GM23248 (cell line): Measurements from ENCODE around the gene HARBI1. TPM values are rescaled to one million over a fixed set of nuclear protein-coding genes. Genes with fewer than 3 reads are reported as not detected.

Source experiments
- DNase-seq: peaks from one replicate; pipeline ENCODE4 v3.0.0-alpha.2; 2015
- H2AFZ ChIP-seq: fragments of 200-600 bp; sonication (generic); 2 replicates; pipeline ENCODE4 v1.6.1; 2016; ENCODE audit warnings: antibody characterized with exemption
- H3F3A ChIP-seq: fragments of 200-600 bp; sonication (generic); 2 replicates; pipeline ENCODE4 v1.6.1; 2016; ENCODE audit warnings: mild to moderate bottlenecking, antibody characterized with exemption, mixed run types; ENCODE audit not compliant: insufficient read depth
- H3K27ac ChIP-seq: fragments of 200-600 bp; sonication (generic); 2 replicates; pipeline ENCODE4 v1.5.1; 2016; ENCODE audit warnings: mild to moderate bottlenecking
- H3K27me3 ChIP-seq: fragments of 200-600 bp; sonication (generic); replicated peaks from 2 replicates; pipeline ENCODE4 v1.6.1; 2016; ENCODE audit warnings: mild to moderate bottlenecking; ENCODE audit not compliant: insufficient read depth
- H3K36me3 ChIP-seq: fragments of 200-600 bp; sonication (generic); 2 replicates; pipeline ENCODE4 v1.6.1; 2016; ENCODE audit warnings: low read depth, mild to moderate bottlenecking
- H3K4me1 ChIP-seq: fragments of 200-600 bp; sonication (generic); 2 replicates; pipeline ENCODE4 v1.6.1; 2016; ENCODE audit warnings: mild to moderate bottlenecking; ENCODE audit not compliant: insufficient read depth
- H3K4me2 ChIP-seq: fragments of 200-600 bp; sonication (generic); one replicate; pipeline ENCODE4 v1.6.1; 2016; ENCODE audit warnings: mild to moderate bottlenecking; ENCODE audit not compliant: unreplicated experiment
- H3K4me3 ChIP-seq: fragments of 200-600 bp; sonication (generic); 2 replicates; pipeline ENCODE4 v1.5.1; 2016; ENCODE audit warnings: mild to moderate bottlenecking
- H3K79me2 ChIP-seq: fragments of 200-600 bp; sonication (generic); 2 replicates; pipeline ENCODE4 v1.6.1; 2016; ENCODE audit warnings: mild to moderate bottlenecking; ENCODE audit not compliant: insufficient read depth
- H3K9ac ChIP-seq: fragments of 200-600 bp; sonication (generic); 2 replicates; pipeline ENCODE4 v1.6.1; 2016; ENCODE audit warnings: mild to moderate bottlenecking
- H3K9me2 ChIP-seq: fragments of 200-600 bp; sonication (generic); 2 replicates; pipeline ENCODE4 v1.6.1; 2016; ENCODE audit warnings: mixed run types, mild to moderate bottlenecking, moderate library complexity; ENCODE audit not compliant: insufficient read depth
- H3K9me3 ChIP-seq: fragments of 200-600 bp; sonication (generic); one replicate; pipeline ENCODE4 v1.6.1; 2017; ENCODE audit warnings: low read depth
- H4K20me1 ChIP-seq: fragments of 200-600 bp; sonication (generic); 2 replicates; pipeline ENCODE4 v1.6.0; 2016; ENCODE audit not compliant: insufficient read depth
- EZH2 ChIP-seq: fragments of 200-600 bp; sonication (generic); IDR thresholded peaks from 2 replicates; pipeline ENCODE4 v1.6.1; 2018; ENCODE audit warnings: antibody characterized with exemption, mild to moderate bottlenecking; ENCODE audit not compliant: insufficient read depth, poor library complexity, severe bottlenecking
- EZH2phosphoT487 ChIP-seq: fragments of 200-600 bp; sonication (generic); IDR thresholded peaks from 2 replicates; pipeline ENCODE4 v1.6.1; 2018; ENCODE audit warnings: antibody characterized with exemption, moderate library complexity, mild to moderate bottlenecking, low read depth; ENCODE audit not compliant: insufficient read depth
- WGBS, 2 experiments: methylation state at CpG; one replicate each; pipeline ENCODE4 v1.1.6; 2015 to 2017; ENCODE audit warnings: low lambda C conversion rate in 2 of 2, low coverage in 1 of 2; ENCODE audit errors: missing lambda C conversion rate in 2 of 2; 5-methylcytosine and 5-hydroxymethylcytosine counted together
- in situ Hi-C: fragments of 300-500 bp; cut with MboI; formaldehyde crosslinking; loops from 2 replicates; pipeline ENCODE4 v1.15.0; 2020
- polyA plus RNA-seq: library from polyadenylated mRNA; unstranded; fragments of >200 nt; fragmentation: Nextera tagmentation; extraction: Ambion mirVana; gene quantifications from 2 replicates; pipeline ENCODE4 v1.2.1, GENCODE V29; 2016
- total RNA-seq: library from RNA; depleted of rRNA; stranded (reverse); fragments of >200 nt; shearing (Covaris generic); gene quantifications from 2 replicates; pipeline ENCODE4 v1.2.3, GENCODE V29; 2014

The HARBI1 gene
- total and polyA plus RNA-seq, 2 experiments from 2014 or later: 4.6 to 6.2 TPM

- WGBS, 2 experiments: 79 to 90% methylated on average over 1 of the region's 1 CpG
- H3K9ac ChIP-seq: no peak overlapping the region
- no peak overlapping the region for H2AFZ ChIP-seq
- in situ Hi-C loops: no loop called here
- no peaks in the 10 kb centered on the region for H3K9me2 ChIP-seq
- peaks cover 17% of the 10 kb centered on the region for H3K79me2 ChIP-seq
- no peak overlapping the region for H3K27ac ChIP-seq
- no peak overlapping the region for H3K4me2 ChIP-seq
- no peak overlapping the region for H3K4me3 ChIP-seq
- H4K20me1 ChIP-seq: no peaks in the 10 kb centered on the region
- H3F3A ChIP-seq: peaks cover 24% of the 10 kb centered on the region
- DNase-seq: no peak
- no peaks in the 10 kb centered on the region for H3K9me3 ChIP-seq
- no peaks in the 10 kb centered on the region for H3K27me3 ChIP-seq
- peaks cover 24% of the 10 kb centered on the region for H3K4me1 ChIP-seq
- no peaks in the 10 kb centered on the region for H3K36me3 ChIP-seq
- TF ChIP-seq EZH2 (no peak), EZH2phosphoT487 (no peak)
Measured at GRCh38 chr11:46597155-46597554, 19.9 kb downstream of the HARBI1 start.

DNA sequence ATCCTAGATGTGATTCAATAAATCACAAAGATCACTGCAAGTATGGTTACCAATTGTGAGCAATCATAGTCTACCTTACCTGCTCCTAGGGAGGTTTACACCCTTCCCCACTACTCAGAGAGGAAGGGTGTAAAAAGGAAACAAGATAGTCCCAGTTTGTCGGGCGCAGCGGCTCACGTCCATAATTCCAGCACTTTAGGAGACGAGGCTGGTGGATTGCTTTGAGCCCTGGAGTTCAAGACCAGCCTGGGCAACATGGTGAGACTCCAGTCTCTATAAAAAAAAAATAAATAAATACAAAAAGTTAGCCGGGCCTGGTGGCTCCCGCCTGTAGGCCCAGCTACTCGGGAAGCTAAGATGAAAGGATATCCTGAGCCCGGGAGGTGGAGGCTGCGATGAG lies 22.2 kb downstream of the HARBI1 start:
- peak overlapping the region; percentile 92 for H3K9ac ChIP-seq
- no peak for DNase-seq
- peaks cover 13% of the 10 kb centered on the region for H3F3A ChIP-seq
- in situ Hi-C loops: no loop called here
- 91 to 92% methylated on average over 10 of the region's 10 CpGs for WGBS, 2 experiments
- H3K4me3 ChIP-seq: no peak overlapping the region
- H3K27ac ChIP-seq: no peak overlapping the region
- peaks cover 24% of the 10 kb centered on the region for H3K4me1 ChIP-seq
- TF ChIP-seq EZH2: no peak
- TF ChIP-seq EZH2phosphoT487: no peak
- peaks cover 40% of the 10 kb centered on the region for H3K79me2 ChIP-seq
- no peak overlapping the region for H3K4me2 ChIP-seq
- no peaks in the 10 kb centered on the region for H3K27me3 ChIP-seq
- peak overlapping the region; percentile 99 for H2AFZ ChIP-seq
- no peaks in the 10 kb centered on the region for H3K9me3 ChIP-seq
- H4K20me1 ChIP-seq: 0 out of 2 replicates have a peak, but pooled peaks cover 3% of the 10 kb centered on the region
- no peaks in the 10 kb centered on the region for H3K9me2 ChIP-seq
- H3K36me3 ChIP-seq: no peaks in the 10 kb centered on the region

- peak overlapping the region; percentile 99 for H2AFZ ChIP-seq
- peak overlapping the region; percentile 92 for H3K9ac ChIP-seq
- TF ChIP-seq EZH2phosphoT487: no peak
- no peaks in the 10 kb centered on the region for H3K27me3 ChIP-seq
- in situ Hi-C loops: no loop called here
- H3K4me3 ChIP-seq: peak overlapping the region; percentile 93
- peaks cover 27% of the 10 kb centered on the region for H3K4me1 ChIP-seq
- no peaks in the 10 kb centered on the region for H3K9me3 ChIP-seq
- H3K79me2 ChIP-seq: peaks cover 45% of the 10 kb centered on the region
- no peak for DNase-seq
- H3F3A ChIP-seq: peaks cover 13% of the 10 kb centered on the region
- peak overlapping the region; percentile 66 for H3K27ac ChIP-seq
- no peaks in the 10 kb centered on the region for H3K36me3 ChIP-seq
- H3K9me2 ChIP-seq: no peaks in the 10 kb centered on the region
- WGBS, 2 experiments: 28 to 33% methylated on average over 3 of the region's 3 CpGs
- H3K4me2 ChIP-seq: peak overlapping the region; percentile 98
- 0 out of 2 replicates have a peak, but pooled peaks cover 3% of the 10 kb centered on the region for H4K20me1 ChIP-seq
Measured at GRCh38 chr11:46594374-46594700, 22.7 kb downstream of the HARBI1 start.

GRCh38 chr11:46593550-46594373 lies 23.3 kb downstream of the HARBI1 start, which contains the start of gene AMBRA1:
TSS of gene AMBRA1 (minus strand) at chr11:46594023. CDS start at chr11:46548380, 45,643 bp downstream.
- Histone ChIP-seq H2AFZ (peak within 1 kb of the TSS; percentile 99), H3K27ac (peak within 1 kb of the TSS; percentile 66), H3F3A (peaks cover 17% of the 10 kb centered on the region), H3K4me2 (peak within 1 kb of the TSS; percentile 98), H3K4me3 (peak within 1 kb of the TSS; percentile 93), H3K4me1 (peaks cover 27% of the 10 kb centered on the region), H4K20me1 (0 out of 2 replicates have a peak, but pooled peaks cover 3% of the 10 kb centered on the region), H3K79me2 (peaks cover 51% of the 10 kb centered on the region), H3K9me3 (no peaks in the 10 kb centered on the region), H3K9ac (peak within 1 kb of the TSS; percentile 92), H3K9me2 (no peaks in the 10 kb centered on the region), H3K27me3 (no peaks in the 10 kb centered on the region), H3K36me3 (no peaks in the 10 kb centered on the region)
- WGBS, 2 experiments: 1% methylated on average over 52 to 54 of the region's 54 CpGs
- DNase-seq: peak; percentile 95
- TF ChIP-seq EZH2phosphoT487: no peak
- TF ChIP-seq EZH2: no peak
- in situ Hi-C loops: no loop called here
